Measurements from ENCODE around the gene ELK4. TPM values are rescaled to one million over a fixed set of nuclear protein-coding genes. Genes with fewer than 3 reads are reported as not detected.

ELK4 gene
- total RNA-seq, 1 experiment from 2014 or later = 31.2 TPM

- no peak for DNase-seq
- H3K4me1 Mint-ChIP-seq = peaks cover 75 to 83% of the 10 kb centered on the region in 2 experiments
- H3K79me2 ChIP-seq (ENCODE audit: insufficient read depth, low read length) = peaks cover 2% of the 10 kb centered on the region; the same call in 1 of the 2 replicates
These were observed 39.0 kb upstream of the ELK4 start for GRCh38 chr1:205670611-205671430.

More at GRCh38 chr1:205670611-205671430, 39.0 kb upstream of the ELK4 start:
- Histone ChIP-seq H3K9ac (ENCODE audit: extremely low read depth, insufficient read length, low read length) (no peak overlapping the region), H3K56ac (ENCODE audit: insufficient read length, low read depth, low read length) (no peak overlapping the region), H4K91ac (ENCODE audit: insufficient read length, low read depth, low read length) (no peak overlapping the region), H4K8ac (replicated peaks; ENCODE audit: insufficient read length, low read depth, low read length) (no peak overlapping the region), H3K4me2 (ENCODE audit: insufficient read depth, insufficient read length, low read length) (no peak overlapping the region), H3K4me1 (ENCODE audit: insufficient read depth, low read length) (peaks cover 14% of the 10 kb centered on the region; the same call in 1 of the 2 replicates), H3K27me3 (ENCODE audit: insufficient read depth, low read length) (no peaks in the 10 kb centered on the region), H3K9me3 (ENCODE audit: control insufficient read depth, low read depth, low read length) (no peaks in the 10 kb centered on the region), H3K18ac (ENCODE audit: insufficient read length, low read depth, low read length) (peak overlapping the region; percentile 41), H2BK15ac (ENCODE audit: low read depth, low read length) (no peak overlapping the region), H2BK120ac (ENCODE audit: low read depth, low read length, poor library complexity, severe bottlenecking) (no peak overlapping the region), H2AK5ac (ENCODE audit: insufficient read length, low read length) (no peak overlapping the region), H2BK5ac (ENCODE audit: insufficient read length, low read length) (no peak overlapping the region), H3T11ph (ENCODE audit: low read length) (no peak overlapping the region), H3K79me1 (ENCODE audit: insufficient read depth, low read depth, low read length, poor library complexity, severe bottlenecking) (no peaks in the 10 kb centered on the region), H3K4ac (ENCODE audit: low read depth, low read length) (no peak overlapping the region; the same call in 1 of the 2 replicates), H4K5ac (ENCODE audit: insufficient read length, low read depth, low read length) (no peak overlapping the region), H3K23me2 (ENCODE audit: insufficient read length, low read depth, low read length, poor library complexity, severe bottlenecking) (no peaks in the 10 kb centered on the region), H3K23ac (ENCODE audit: insufficient read length, low read depth, low read length) (no peak overlapping the region), H4K20me1 (ENCODE audit: control insufficient read depth, insufficient read depth, insufficient read length) (no peaks in the 10 kb centered on the region), H3K27ac (ENCODE audit: insufficient read length, low read depth, low read length) (no peak overlapping the region), H3K14ac (ENCODE audit: insufficient read depth, low read length) (peak overlapping the region; percentile 7), H2BK20ac (ENCODE audit: low read depth, low read length, poor library complexity, severe bottlenecking) (no peak overlapping the region), H2BK12ac (ENCODE audit: insufficient read length, low read depth, low read length) (no peak overlapping the region), H2AFZ (ENCODE audit: low read length) (no peak overlapping the region)
- Mint-ChIP-seq H3K27me3 (ENCODE audit: low read depth) (no peaks in the 10 kb centered on the region), H3K27ac (peak overlapping the region; percentile 95 to 99 (median 98)), H3K4me3 (peak overlapping the region; percentile 43 to 67; a peak in 4 of 5 replicates), H3K9me3 (no peaks in the 10 kb centered on the region), H3K36me3 (ENCODE audit: insufficient read depth in 1 of 3, low read depth in 3 of 3) (no peaks in the 10 kb centered on the region; a peak in 2 of 7 replicates)
- no CpG with 5 or more reads among the region's 13 CpGs for WGBS (ENCODE audit: extremely low coverage, insufficient read length, low lambda C conversion rate)
- no peak for TF ChIP-seq CTCF (conservative IDR thresholded peaks at IDR 0.05)
